ENCODE data around the gene ABHD14A.

Gene ABHD14A

GRCh38 chr3:51957520-51958205 lies 17.2 kb upstream of the ABHD14A start:
- no peak for DNase-seq (ENCODE audit: low spot score)

- no peak for DNase-seq (ENCODE audit: low spot score)
These were observed 16.0 kb upstream of the ABHD14A start for GRCh38 chr3:51958603-51959521.

GRCh38 chr3:51959651-51960050 lies 15.2 kb upstream of the ABHD14A start:
- DNase-seq (ENCODE audit: low spot score): no peak

- no peak for DNase-seq (ENCODE audit: low spot score)
These were observed 14.5 kb upstream of the ABHD14A start for GRCh38 chr3:51960386-51960785.

GRCh38 chr3:51961011-51961410 lies 13.9 kb upstream of the ABHD14A start:
- no peak for DNase-seq (ENCODE audit: low spot score)

- DNase-seq (ENCODE audit: low spot score): no peak
These were observed 13.0 kb upstream of the ABHD14A start for GRCh38 chr3:51961602-51962569.

- no peak for DNase-seq (ENCODE audit: low spot score)
These were observed 11.9 kb upstream of the ABHD14A start for GRCh38 chr3:51962854-51963530.

GRCh38 chr3:51963951-51964451 lies 10.9 kb upstream of the ABHD14A start:
- no peak for DNase-seq (ENCODE audit: low spot score)

GRCh38 chr3:51964521-51964920 lies 10.3 kb upstream of the ABHD14A start:
- DNase-seq (ENCODE audit: low spot score): no peak

GRCh38 chr3:51966016-51966415 lies 8.8 kb upstream of the ABHD14A start:
- DNase-seq (ENCODE audit: low spot score): no peak

GRCh38 chr3:51966486-51966885 lies 8.4 kb upstream of the ABHD14A start:
- DNase-seq (ENCODE audit: low spot score): no peak

- no peak for DNase-seq (ENCODE audit: low spot score)
These were observed 7.9 kb upstream of the ABHD14A start for GRCh38 chr3:51966922-51967383.

- no peak for DNase-seq (ENCODE audit: low spot score)
These were observed 7.3 kb upstream of the ABHD14A start, which contains the start of gene PCBP4 for GRCh38 chr3:51967384-51968169. PCBP4 (minus strand) TSS chr3:51967454; CDS start chr3:51961240, 6,214 bp downstream.

- DNase-seq (ENCODE audit: low spot score): no peak
These were observed 6.6 kb upstream of the ABHD14A start for GRCh38 chr3:51968170-51968775.

- DNase-seq (ENCODE audit: low spot score): no peak
These were observed 5.8 kb upstream of the ABHD14A start for GRCh38 chr3:51968883-51969678.

GRCh38 chr3:51969841-51970240 lies 5.0 kb upstream of the ABHD14A start:
- no peak for DNase-seq (ENCODE audit: low spot score)

- DNase-seq (ENCODE audit: low spot score): no peak
These were observed 4.1 kb upstream of the ABHD14A start for GRCh38 chr3:51970606-51971300.

- no peak for DNase-seq (ENCODE audit: low spot score)
These were observed 3.5 kb upstream of the ABHD14A start for GRCh38 chr3:51971350-51971749.

All from hematopoietic multipotent progenitor cell treated with erythropoietin and hydrocortisone succinate and interleukin-3 and kit ligand, for 15 days (in vitro differentiated cells).